HG03025 (cell line): Measurements from ENCODE around the gene CACYBP.

Experiments
- ATAC-seq: cut with Tn5 transposase; IDR thresholded peaks from one replicate; pipeline ENCODE4 v1.9.1; 2021; ENCODE audit warnings: mild to moderate bottlenecking, moderate library complexity; ENCODE audit not compliant: unreplicated experiment, low FRiP score

Gene CACYBP, protein sequence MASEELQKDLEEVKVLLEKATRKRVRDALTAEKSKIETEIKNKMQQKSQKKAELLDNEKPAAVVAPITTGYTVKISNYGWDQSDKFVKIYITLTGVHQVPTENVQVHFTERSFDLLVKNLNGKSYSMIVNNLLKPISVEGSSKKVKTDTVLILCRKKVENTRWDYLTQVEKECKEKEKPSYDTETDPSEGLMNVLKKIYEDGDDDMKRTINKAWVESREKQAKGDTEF

GRCh38 chr1:174999936-175000696, at the start of gene CACYBP:
CACYBP (plus strand) TSS chr1:174999947; CDS start chr1:175000181, 234 bp downstream.
- ATAC-seq = peak; percentile 16

DNA sequence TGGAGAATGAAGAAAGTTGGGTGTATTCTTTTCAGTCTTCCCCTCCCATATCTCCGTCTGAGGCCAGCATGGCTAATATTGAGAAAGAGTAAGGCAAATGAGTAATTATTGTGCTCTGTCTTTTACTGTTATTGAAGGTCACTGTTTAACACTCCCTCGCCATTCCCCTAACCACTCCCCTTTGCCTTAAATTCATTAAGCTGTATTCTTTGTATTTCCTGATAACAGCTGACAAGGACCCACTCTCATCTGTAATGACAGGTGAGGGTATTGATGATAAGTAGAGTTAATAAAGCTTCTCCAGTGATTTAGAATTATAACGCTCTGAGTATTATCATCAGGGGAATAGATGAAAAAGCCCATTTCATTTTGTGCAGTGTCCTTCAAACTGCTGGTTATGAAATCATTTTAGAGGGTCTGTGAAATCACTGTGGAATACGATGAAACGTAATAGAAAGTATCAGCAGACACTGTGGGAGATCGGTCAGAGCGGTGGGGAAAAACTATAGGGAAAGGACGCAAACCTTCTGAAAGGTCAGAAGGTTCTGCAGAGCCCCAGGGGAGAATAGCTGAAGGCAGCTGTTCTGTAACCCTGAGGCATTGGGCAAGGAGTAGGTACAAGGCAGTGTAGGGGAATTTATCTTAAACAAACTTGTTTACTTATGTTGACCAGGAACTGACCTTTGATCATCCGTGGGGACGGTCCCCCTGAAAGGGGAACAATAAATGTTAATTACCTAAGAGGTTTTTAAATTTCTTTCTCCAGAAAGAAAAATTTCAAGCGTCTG, 46.3 kb upstream of the CACYBP start:
- ATAC-seq = no peak

DNA sequence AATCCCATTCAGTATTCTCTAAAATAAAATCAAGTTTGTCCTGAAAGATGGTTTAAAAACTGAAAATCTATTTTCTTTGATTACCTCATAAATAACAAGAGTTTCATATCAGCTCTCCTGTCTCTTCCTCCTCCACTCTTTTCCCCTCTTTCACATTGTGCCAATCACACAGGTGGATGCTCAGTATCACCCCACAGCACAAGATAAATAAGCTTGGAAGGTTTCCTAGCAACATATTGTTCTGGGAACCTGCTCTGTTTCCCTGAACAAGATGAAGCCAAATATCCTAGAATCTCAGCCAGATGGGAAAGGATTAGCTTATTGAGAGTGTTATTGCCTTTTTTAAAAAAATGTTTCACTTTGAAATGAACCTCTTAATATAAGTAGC, 45.7 kb upstream of the CACYBP start:
- no peak for ATAC-seq

- ATAC-seq = no peak
Measured at GRCh38 chr1:174954671-174955669, 44.8 kb upstream of the CACYBP start.

- ATAC-seq = no peak
Measured at GRCh38 chr1:174956086-174956485, 43.7 kb upstream of the CACYBP start.

GRCh38 chr1:174956976-174957375, 42.8 kb upstream of the CACYBP start:
- ATAC-seq = no peak

DNA sequence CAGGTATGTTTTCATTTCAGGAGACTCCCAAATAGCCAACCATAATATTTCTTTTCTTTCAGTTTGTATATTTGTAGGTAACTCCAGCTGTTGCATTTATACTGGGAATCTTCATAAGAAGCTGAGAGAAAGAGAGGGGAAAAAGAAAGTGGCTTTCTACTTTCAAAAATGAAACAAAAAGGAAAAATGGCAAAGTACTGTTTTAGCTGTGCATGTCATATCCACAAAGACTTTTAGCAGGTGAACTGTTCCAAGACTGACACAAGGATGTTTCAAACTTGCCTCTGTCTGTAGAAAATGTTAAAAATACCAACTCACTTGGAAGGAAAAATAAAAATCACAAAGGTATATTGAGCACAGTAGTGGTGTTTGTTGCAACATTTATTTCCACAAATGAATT, 41.9 kb upstream of the CACYBP start:
- no peak for ATAC-seq

DNA sequence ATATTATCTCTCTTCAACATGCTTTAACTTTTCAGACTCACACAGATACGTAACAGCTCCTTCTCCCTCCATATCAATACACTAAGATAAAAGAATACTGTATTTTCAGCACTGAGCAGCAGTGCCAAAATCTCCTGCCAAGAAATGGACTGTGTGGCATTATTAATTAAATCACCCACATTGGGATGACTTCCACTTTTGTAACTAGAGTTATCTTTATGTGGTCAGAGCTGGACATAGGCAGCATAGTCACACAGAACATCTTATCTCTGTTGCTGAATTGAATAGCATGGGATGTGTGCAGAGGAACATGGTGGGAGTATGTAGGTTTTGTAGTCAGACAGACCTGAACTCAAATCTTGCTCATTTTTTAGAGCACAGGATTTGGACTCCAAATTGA, 41.4 kb upstream of the CACYBP start:
- no peak for ATAC-seq

- ATAC-seq = no peak
Measured at GRCh38 chr1:174960362-174960761, 39.4 kb upstream of the CACYBP start.

DNA sequence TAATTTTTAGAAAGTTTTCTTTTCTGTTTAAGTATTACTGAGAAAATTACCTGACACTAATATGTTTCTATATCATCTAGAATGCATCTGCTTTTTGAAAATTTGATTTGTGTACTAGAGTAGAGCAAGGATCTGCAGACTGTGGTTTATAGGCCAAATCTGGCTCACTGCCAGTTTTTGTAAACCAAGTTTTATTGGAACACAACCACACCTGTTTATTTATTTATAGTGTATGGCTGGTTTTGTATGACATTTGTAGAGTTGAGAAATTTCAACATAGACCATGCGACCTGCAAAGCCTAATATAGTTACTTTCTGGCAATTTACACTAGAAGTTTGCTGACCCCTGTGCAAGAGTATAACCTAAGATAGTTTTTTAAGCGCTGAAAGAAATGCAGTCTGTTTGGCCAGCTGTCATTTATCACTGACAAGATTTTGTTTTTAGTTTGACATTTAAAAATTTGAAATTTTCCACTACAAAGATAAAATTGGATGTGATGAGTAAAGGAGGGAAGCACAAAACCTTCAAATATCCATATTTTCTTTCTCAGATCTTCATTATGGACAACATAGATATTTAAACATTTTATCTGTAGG, 36.1 kb upstream of the CACYBP start:
- no peak for ATAC-seq

GRCh38 chr1:174964261-174964971, 35.3 kb upstream of the CACYBP start:
- no peak for ATAC-seq

GRCh38 chr1:174964972-174965361, 34.8 kb upstream of the CACYBP start:
- ATAC-seq = no peak

GRCh38 chr1:174965362-174966007, 34.3 kb upstream of the CACYBP start:
- no peak for ATAC-seq

- ATAC-seq = no peak
Measured at GRCh38 chr1:174966008-174966572, 33.7 kb upstream of the CACYBP start.

DNA sequence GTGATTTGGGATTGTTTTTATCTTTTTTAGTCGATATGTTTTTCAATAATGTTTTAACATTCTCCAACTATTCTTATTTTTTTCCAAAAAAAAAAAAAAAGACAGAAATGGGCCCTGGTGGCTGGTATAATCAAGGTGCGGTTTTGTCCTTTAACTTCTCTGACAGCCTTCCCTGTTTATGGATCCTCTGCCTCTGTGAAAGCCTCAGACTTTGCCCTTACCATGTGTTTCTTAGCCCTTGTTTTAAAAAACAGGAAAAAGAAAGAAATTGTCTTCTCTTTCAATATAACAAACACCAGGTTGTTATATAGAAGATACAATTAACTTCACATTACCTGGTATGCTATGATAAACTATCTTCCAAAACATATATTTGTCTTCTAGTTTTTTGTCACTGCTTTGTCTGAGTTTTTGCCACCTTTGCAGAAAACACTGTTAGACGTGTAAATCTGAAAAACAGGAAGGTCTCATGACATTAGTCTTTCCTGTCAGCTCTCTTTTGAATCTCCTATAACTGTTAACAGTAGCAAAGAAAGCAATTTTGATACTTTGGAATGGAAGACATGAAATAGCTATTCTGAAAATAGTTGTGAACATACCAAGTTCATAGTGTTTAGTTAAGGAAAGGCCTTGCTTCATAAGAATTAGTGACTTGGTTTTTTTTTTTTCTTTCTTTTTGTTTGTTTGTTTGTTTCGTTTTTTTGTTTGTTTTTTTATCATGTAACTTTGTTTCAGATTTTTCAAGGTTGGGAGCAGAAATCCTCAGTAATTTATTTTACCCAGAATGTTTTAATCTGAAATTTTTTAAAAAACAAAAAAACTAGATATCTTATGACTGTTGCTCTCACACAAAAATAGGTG, 31.7 kb upstream of the CACYBP start:
- ATAC-seq = no peak

- peak; percentile 56 for ATAC-seq
Measured at GRCh38 chr1:174968750-174969244, 30.9 kb upstream of the CACYBP start.

DNA sequence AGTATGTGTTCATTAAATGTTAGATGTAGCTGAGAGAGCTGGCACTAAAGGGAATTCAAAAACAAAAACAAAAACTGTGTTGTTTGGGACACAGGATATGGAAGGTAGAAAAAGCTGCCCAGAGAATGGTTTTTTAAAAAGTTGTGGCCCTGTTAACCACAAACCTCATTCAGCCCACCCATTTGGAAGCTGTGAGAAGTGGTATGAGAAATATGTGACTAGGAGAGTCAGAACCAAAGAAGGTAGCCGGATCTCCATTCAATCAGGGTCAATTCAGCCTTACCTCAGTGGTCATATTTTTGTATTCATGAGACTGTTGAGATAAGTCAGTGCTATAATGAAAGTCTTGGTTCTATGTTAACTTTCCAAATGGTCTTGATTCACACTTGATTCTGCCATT, 29.8 kb upstream of the CACYBP start:
- ATAC-seq = no peak
